Psoas muscle (tissue), 8 donors: Measurements from ENCODE around the gene ANP32A. TPM values are rescaled to one million over a fixed set of nuclear protein-coding genes. Genes with fewer than 3 reads are reported as not detected.

ENCODE experiments used
- ATAC-seq, 4 donors: fragments of 200-7000 bp; cut with Tn5 transposase; one replicate each; pipeline ENCODE4 v1.9.1; 2020; ENCODE audit warnings: moderate library complexity in 3 of 4, mild to moderate bottlenecking in 2 of 4
- DNase-seq, 2 donors: peaks; one replicate each; pipeline ENCODE4 v3.0.0-alpha.2; 2020
- H3K27ac ChIP-seq: fragments of 200-600 bp; one replicate; pipeline ENCODE4 v1.8.0; 2022
- H3K27me3 ChIP-seq, 3 donors: fragments of 200-600 bp in 1 of 3; one replicate each; pipeline versions ENCODE4 v1.6.1 to v1.8.0; 2013 to 2022; ENCODE audit warnings: low read length in 2 of 3, mild to moderate bottlenecking in 2 of 3, moderate library complexity in 1 of 3; ENCODE audit not compliant: insufficient read depth in 3 of 3
- H3K36me3 ChIP-seq, 2 donors: fragments of 200-600 bp in 1 of 2; one replicate each; pipeline versions ENCODE4 v1.6.1 to v1.8.0; 2013 to 2022; ENCODE audit warnings: low read depth in 1 of 2, mild to moderate bottlenecking in 1 of 2, moderate library complexity in 1 of 2; ENCODE audit not compliant: insufficient read depth in 1 of 2
- H3K4me1 ChIP-seq: fragments of 200-600 bp; one replicate; pipeline ENCODE4 v1.8.0; 2022
- H3K4me3 ChIP-seq: fragments of 200-600 bp; one replicate; pipeline ENCODE4 v1.8.0; 2022; ENCODE audit warnings: mild to moderate bottlenecking
- H3K9me3 ChIP-seq: fragments of 200-600 bp; one replicate; pipeline ENCODE4 v1.8.0; 2022
- CTCF ChIP-seq: fragments of 200-600 bp; IDR thresholded peaks from one replicate; pipeline ENCODE4 v1.8.0; 2022; ENCODE audit warnings: antibody characterized with exemption
- WGBS, 3 donors: extraction: QIAGEN DNeasy Blood & Tissue Kit; methylation state at CpG; one replicate each; pipeline versions ENCODE4 v1.1.6 to v1.1.7; 2013; 5-methylcytosine and 5-hydroxymethylcytosine counted together
- intact Hi-C, 2 donors: fragments of 100-400 bp; cut with DNase I; formaldehyde crosslinking; loops; one replicate each; pipeline versions ENCODE4 v1.11.0 to v1.14.2; 2022
- polyA plus RNA-seq, 3 donors: library from polyadenylated mRNA; stranded (reverse); fragments of 200-250 nt; gene quantifications; one replicate each; pipeline ENCODE4 v1.2.3, GENCODE V29; 2013
- total RNA-seq, 4 donors: library from RNA; stranded (reverse); fragmentation: NEBNext Ultra II Directional in 2 of 4; extraction: Animal tissue kit (Norgen Biotek cat#: 25700) in 2 of 4; gene quantifications; one replicate each; pipeline versions ENCODE4 v1.2.1 to v1.2.4, GENCODE V29; 2021 to 2023
- donor health status: healthy with polysubstance abuse.
- donor health status: DM: no; HTN: no; CAD: no; lungs with moderate emphysema.
- donor health status: Bipolar disorder and iron deficiency.
- donor health status: healthy.
- donor health status: DM: yes; HTN: yes; CAD: no.
- donor health status: DM: no; HTN: no; CAD: no.
- donor health status: DM: no; HTN: no; CAD: no.
- donor health status: DM: yes; HTN: yes; CAD: no.

Gene ANP32A
- total and polyA plus RNA-seq, 7 donors = 56.7 to 98.2 (median 83.7) TPM

DNA sequence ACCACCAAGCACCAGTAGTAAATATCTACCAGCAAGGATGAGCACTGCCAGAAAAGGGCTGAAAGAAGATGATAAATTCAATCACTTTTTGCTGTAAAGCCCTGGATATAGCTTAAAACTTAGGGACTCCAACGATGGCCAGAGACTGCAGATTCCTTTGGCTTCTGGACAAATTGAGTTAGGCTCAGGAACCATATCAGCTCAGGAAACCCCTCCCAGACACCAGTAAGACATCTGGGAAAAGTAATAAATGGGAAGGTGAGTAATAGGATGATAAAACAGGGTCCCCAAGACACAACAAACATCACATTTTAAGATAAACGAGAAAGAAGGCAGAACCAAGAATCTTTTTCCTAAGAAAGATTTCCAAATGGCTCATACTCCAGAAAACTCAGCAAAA, 65.0 kb downstream of the ANP32A start:
- no peak overlapping the region for H3K27ac ChIP-seq
- no peaks in the 10 kb centered on the region for H3K36me3 ChIP-seq
- no peak overlapping the region for H3K4me3 ChIP-seq
- H3K4me1 ChIP-seq = no peaks in the 10 kb centered on the region
- ATAC-seq = no peak
- WGBS, 3 donors = 29 to 39% (median 38%) methylated on average over 2 of the region's 2 CpGs
- H3K9me3 ChIP-seq = no peaks in the 10 kb centered on the region
- TF ChIP-seq CTCF = no peak
- no peak for DNase-seq
- intact Hi-C loops = no loop called here
- no peaks in the 10 kb centered on the region for H3K27me3 ChIP-seq

DNA sequence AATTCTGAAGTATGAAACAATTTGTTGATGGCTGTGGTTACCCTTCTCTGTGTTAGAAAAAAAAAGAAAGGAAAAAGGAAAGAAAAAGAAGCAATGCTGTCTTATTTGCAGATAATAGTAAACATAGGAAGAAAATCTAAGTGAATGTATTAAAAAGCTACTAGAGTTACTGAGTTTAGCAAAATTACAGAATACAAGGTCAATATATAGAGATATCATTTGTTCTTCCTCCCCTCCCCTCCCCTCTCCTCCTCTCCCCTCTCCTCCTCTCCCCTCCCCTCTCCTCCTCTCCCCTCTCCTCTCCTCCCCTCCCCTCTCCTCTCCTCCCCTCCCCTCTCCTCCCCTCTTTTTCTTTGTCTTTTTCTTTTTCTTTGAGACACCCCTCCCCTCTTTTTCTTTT, 69.1 kb downstream of the ANP32A start:
- ATAC-seq (no peak), DNase-seq (no peak)
- Histone ChIP-seq H3K36me3 (no peaks in the 10 kb centered on the region), H3K9me3 (no peaks in the 10 kb centered on the region), H3K4me1 (no peaks in the 10 kb centered on the region), H3K27ac (no peak overlapping the region), H3K27me3 (no peaks in the 10 kb centered on the region), H3K4me3 (no peak overlapping the region)
- intact Hi-C loops = no loop called here
- no peak for TF ChIP-seq CTCF

DNA sequence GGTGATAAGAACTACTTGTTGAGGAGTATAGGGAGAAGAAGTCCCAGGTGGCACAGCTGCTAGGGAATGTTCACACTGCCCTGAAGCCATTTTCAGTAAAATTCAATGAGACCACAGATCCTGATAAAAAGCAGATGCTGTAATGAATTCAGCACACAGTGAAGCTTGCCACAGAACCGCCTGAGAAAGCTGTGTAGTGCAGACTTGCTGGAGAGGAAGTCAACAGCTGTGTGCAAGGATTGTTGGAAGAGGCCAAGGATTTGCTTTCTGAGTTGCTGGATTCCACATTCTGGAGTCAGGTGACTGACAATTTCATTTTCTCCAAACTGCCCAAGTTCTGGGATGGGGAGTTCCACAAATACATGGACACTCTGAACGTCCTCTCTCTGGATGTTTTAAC, 70.9 kb downstream of the ANP32A start:
- ATAC-seq (no peak), DNase-seq (no peak)
- Histone ChIP-seq H3K4me1 (no peaks in the 10 kb centered on the region), H3K4me3 (no peak overlapping the region), H3K9me3 (no peaks in the 10 kb centered on the region), H3K27ac (no peak overlapping the region), H3K36me3 (no peaks in the 10 kb centered on the region), H3K27me3 (no peaks in the 10 kb centered on the region)
- intact Hi-C loops = no loop called here
- WGBS, 3 donors = 13 to 30% (median 16%) methylated on average over 2 of the region's 2 CpGs
- no peak for TF ChIP-seq CTCF

DNA sequence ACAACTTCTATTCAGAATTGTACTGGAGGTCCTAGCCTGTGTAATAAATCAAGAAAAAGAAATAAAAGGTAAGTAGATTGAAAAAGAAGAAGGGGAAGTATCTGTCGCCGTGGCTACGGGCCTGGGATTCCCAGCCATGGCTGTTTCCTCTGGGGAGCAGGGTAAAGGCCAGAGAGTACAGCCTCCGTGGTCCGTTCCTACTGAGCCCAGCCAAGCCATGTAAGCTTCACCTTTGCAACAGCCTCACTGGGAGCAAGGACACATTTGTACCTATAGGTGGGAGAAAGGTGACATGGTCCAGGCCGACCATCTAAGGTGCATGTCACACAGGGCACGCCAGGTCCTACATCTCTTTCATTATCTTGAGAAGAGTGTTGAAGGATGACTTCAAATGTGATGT, 71.3 kb downstream of the ANP32A start:
- H3K4me1 ChIP-seq = no peaks in the 10 kb centered on the region
- no peaks in the 10 kb centered on the region for H3K9me3 ChIP-seq
- no peaks in the 10 kb centered on the region for H3K36me3 ChIP-seq
- H3K4me3 ChIP-seq = no peak overlapping the region
- no peaks in the 10 kb centered on the region for H3K27me3 ChIP-seq
- ATAC-seq (no peak), DNase-seq (no peak)
- intact Hi-C loops = no loop called here
- no peak for TF ChIP-seq CTCF
- no peak overlapping the region for H3K27ac ChIP-seq
- 59 to 70% (median 67%) methylated on average over 7 of the region's 7 CpGs for WGBS, 3 donors

- no peak for DNase-seq
- Histone ChIP-seq H3K27me3 (no peaks in the 10 kb centered on the region), H3K4me3 (no peak overlapping the region), H3K9me3 (no peaks in the 10 kb centered on the region), H3K4me1 (no peaks in the 10 kb centered on the region), H3K36me3 (no peaks in the 10 kb centered on the region), H3K27ac (no peak overlapping the region)
- intact Hi-C loops = no loop called here
- no peak for TF ChIP-seq CTCF
- ATAC-seq = no peak
- 88 to 90% (median 89%) methylated on average over 3 of the region's 3 CpGs for whole genome bisulfite sequencing, 3 donors
Observed at GRCh38 chr15:68743256-68743655, 77.4 kb downstream of the ANP32A start.
